GM12872 (cell line): Measurements from ENCODE around the gene ADRB2.

Experiments used
- TF ChIP-seq, protein P1 (sequence below): IDR thresholded peaks from 3 replicates; pipeline ENCODE4 v1.5.1; 2011; ENCODE audit warnings: low read depth, mild to moderate bottlenecking, low read length, moderate library complexity; ENCODE audit not compliant: insufficient read depth

The ADRB2 gene

DNA sequence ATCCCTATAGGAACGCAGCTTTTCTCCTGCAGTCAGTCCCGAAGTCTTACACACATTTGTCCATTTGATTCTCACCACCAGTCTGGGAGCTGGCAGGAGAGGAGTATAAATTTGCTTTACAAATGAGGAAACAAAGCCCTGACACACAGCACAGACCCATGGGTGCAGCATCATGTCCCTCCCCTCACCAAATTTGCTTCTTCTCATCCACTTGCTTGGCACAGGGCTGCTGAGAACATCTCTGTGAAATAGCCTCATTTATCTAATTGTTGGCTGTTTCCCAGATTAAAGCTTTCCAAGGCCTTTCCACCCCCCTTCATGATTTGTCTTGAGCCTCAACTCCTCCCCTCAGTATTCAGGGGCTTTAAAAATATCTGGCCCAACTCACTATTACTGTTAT, 11.3 kb upstream of the ADRB2 start:
- TF ChIP-seq, protein P1, sequence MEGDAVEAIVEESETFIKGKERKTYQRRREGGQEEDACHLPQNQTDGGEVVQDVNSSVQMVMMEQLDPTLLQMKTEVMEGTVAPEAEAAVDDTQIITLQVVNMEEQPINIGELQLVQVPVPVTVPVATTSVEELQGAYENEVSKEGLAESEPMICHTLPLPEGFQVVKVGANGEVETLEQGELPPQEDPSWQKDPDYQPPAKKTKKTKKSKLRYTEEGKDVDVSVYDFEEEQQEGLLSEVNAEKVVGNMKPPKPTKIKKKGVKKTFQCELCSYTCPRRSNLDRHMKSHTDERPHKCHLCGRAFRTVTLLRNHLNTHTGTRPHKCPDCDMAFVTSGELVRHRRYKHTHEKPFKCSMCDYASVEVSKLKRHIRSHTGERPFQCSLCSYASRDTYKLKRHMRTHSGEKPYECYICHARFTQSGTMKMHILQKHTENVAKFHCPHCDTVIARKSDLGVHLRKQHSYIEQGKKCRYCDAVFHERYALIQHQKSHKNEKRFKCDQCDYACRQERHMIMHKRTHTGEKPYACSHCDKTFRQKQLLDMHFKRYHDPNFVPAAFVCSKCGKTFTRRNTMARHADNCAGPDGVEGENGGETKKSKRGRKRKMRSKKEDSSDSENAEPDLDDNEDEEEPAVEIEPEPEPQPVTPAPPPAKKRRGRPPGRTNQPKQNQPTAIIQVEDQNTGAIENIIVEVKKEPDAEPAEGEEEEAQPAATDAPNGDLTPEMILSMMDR, result no peak

DNA sequence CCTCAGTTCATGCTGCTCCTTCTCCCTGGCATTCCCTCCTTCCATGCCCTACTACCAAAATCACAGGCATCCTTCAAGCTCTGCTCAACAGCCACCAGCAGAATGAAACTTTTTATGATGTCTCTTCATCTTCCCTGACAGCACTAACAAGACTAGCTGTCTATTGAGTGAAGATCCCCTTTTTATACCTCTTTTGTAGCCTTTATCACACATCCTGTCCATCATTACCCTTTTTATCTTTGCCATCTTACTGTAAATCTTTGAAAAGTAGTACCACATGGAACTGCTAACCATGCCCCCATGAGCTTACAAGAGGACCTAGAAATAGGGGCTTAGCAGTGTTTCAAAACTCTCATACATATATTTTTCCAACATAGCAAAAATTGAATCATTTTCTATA, 10.8 kb upstream of the ADRB2 start:
- TF ChIP-seq, protein P1, result no peak

DNA sequence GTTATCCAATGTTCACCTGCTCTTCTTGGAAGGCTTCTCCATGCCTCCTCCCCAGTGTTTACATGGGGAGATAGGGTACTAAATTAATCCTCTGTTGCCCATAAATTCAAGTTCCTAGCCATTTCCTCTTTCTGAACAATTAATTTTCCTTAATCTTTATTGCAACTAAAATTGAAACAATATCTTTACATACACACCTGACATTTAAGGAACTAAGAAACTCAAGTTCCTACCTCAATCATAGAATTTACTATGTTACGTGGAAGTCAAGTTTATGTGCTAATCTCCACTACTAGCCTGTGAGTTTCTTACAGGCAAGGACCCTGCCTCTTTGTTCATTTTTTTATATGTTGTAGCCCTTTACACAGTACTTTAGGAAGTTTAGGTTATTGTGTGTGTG, 10.1 kb upstream of the ADRB2 start:
- TF ChIP-seq, protein P1, result no peak

DNA sequence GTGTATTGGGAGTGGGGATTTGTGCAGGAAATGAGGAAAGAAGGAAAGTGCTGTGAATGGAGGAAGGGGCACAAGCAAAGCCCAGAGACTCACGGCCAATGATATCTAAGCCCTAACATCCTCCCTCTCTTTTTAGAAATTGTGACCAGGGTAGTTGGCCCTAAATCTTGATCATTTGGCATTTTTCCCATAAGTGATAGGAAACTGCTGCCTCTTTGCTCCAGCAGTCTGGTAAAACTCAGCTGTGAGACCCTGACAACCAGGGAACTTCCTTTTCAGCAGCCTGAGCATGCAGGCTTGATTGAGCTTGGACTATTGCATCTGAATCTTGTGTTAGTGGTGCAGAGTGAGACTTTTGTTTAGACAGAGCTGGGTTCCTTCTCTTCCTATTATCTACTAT, 9.6 kb upstream of the ADRB2 start:
- TF ChIP-seq, protein P1, result no peak

DNA sequence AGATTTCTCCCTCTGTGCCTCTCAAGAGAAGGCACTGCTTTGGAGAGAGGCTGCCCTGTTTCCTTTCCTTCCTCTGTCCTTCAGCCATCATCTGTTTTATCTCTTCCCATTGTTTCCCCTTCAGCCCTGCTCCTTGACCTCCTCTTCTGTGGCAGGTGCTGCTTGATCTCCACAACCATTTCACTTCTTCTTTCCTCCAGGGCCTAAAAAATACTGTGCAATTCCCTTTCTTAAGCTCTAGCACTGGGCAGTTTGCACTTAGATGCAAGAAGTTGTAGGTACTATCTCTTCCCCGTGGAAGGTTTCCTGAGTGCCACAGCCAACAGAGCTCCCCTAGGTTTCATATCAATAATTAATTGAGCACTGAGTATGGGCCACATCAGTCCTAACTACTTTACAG, 8.8 kb upstream of the ADRB2 start:
- TF ChIP-seq, protein P1, result no peak

DNA sequence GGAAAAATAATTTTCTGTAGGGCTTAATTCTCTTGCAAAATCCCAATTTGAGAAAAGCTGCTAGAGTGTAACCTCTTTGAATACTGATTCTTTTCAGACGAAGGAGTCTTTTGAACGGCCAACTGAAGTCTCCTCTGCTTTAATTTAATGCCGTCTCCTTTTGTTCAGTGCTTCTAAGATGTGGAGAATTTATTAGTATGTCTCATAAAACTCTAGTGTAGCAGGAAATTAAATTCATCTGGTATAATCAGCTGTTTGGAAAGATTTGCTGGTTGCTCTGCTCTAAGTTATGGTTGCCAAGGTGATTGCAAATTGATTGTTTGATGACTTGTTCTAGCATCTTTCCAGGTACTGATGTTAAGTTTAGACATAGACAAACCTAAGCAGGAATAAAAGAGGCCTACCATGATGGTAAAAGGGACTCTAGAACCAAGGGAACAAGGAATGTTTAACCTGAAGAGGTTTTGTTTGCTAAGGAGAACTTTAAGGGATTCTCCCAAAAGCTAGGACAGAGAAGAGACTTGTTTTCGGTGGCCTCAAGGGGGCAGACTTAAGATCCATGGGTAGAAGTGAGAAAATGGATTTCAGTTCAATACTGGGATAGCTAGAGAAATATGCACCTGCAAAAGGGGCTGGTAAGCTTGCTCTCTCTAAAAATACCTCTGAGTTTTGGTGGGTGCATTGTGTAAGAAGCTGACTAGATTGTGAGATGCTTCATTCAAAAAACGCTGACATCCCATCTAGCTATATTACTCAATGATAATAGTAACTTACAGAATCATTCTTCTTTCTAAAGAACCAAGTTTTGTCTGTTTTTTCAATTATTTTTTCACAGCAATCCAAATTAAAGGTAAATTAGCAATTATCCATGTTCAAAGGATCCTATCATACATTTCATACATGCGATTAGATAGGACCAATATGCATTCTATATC, 5.7 kb upstream of the ADRB2 start:
- TF ChIP-seq, protein P1, result peak; percentile 70

DNA sequence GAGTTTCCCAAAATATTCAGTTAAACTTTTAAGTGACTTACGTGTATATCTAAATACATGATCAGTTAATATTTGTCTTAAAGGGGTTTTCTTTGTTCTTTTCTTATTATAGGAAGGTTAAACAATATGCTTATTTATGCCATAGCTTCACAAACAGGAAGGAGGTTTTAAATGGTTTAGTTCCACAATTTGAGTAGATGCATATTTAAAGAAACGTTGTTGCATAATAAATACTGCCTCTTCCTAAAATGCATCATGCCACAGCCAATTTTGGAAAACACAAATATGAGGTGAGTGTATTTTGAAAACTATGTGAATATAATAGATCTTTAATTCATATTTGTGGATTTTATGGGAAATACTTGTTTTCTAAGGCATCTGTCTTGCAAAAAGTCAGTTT, 2.5 kb upstream of the ADRB2 start:
- TF ChIP-seq, protein P1, result no peak
